Tibial nerve (tissue), 4 donors: Measurements from ENCODE around the gene SPATA31C1.

Source experiments
- EP300 ChIP-seq, 2 donors: sonication (generic); formaldehyde crosslinking; IDR thresholded peaks; one replicate each; pipeline ENCODE4 v1.6.1; 2017; ENCODE audit warnings: antibody characterized with exemption in 2 of 2, mild to moderate bottlenecking in 1 of 2
- POLR2A ChIP-seq, 2 donors: fragments of 450-650 bp; IDR thresholded peaks; one replicate each; pipeline ENCODE4 v1.6.1; 2017; ENCODE audit warnings: antibody characterized with exemption in 2 of 2, mild to moderate bottlenecking in 2 of 2, moderate library complexity in 2 of 2
- TF ChIP-seq, protein P1 (sequence below), 5 experiments: fragments of 200-600 bp in 3 of 5; fragments of 450-650 bp in 2 of 5; sonication (generic) in 3 of 5; IDR thresholded peaks; one replicate each; pipeline ENCODE4 v1.5.1; 2016 to 2019; ENCODE audit warnings: antibody characterized with exemption in 5 of 5, mild to moderate bottlenecking in 3 of 5, moderate library complexity in 2 of 5

DNA sequence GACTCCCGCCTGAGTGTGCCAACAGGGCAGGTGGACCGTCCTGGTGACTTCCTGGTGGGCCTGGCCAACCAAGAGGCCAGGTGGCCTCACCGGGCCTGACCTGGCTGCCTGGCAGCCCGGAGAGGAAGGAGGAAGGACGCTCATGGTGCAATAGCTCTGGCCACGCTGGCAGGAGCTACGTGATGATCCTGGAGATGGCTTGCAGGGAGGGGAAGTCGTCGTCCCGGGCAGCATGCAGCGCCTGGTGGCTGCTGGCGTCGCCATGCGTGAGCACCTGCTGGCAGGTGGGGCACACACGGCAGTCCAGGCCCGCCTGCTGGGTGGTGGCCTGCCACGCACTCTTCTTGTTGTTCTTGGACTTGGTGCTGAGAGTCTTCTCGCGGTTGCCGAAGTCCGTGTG lies 26.3 kb downstream of the SPATA31C1 start:
- TF ChIP-seq, protein P1, sequence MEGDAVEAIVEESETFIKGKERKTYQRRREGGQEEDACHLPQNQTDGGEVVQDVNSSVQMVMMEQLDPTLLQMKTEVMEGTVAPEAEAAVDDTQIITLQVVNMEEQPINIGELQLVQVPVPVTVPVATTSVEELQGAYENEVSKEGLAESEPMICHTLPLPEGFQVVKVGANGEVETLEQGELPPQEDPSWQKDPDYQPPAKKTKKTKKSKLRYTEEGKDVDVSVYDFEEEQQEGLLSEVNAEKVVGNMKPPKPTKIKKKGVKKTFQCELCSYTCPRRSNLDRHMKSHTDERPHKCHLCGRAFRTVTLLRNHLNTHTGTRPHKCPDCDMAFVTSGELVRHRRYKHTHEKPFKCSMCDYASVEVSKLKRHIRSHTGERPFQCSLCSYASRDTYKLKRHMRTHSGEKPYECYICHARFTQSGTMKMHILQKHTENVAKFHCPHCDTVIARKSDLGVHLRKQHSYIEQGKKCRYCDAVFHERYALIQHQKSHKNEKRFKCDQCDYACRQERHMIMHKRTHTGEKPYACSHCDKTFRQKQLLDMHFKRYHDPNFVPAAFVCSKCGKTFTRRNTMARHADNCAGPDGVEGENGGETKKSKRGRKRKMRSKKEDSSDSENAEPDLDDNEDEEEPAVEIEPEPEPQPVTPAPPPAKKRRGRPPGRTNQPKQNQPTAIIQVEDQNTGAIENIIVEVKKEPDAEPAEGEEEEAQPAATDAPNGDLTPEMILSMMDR (IDR thresholded peaks at IDR 0.05) = no peak
- TF ChIP-seq EP300 (IDR thresholded peaks at IDR 0.05) (no peak), POLR2A (IDR thresholded peaks at IDR 0.05) (no peak)
